RKO (cell line): ENCODE results near the gene A2M.

Experiments
- DNase-seq: peaks from one replicate; pipeline ENCODE4 v3.0.0-alpha.2; 2016; ENCODE audit warnings: low spot score

A2M gene

GRCh38 chr12:9033265-9033887 is 82.3 kb downstream of the A2M start:
- no peak for DNase-seq

DNA sequence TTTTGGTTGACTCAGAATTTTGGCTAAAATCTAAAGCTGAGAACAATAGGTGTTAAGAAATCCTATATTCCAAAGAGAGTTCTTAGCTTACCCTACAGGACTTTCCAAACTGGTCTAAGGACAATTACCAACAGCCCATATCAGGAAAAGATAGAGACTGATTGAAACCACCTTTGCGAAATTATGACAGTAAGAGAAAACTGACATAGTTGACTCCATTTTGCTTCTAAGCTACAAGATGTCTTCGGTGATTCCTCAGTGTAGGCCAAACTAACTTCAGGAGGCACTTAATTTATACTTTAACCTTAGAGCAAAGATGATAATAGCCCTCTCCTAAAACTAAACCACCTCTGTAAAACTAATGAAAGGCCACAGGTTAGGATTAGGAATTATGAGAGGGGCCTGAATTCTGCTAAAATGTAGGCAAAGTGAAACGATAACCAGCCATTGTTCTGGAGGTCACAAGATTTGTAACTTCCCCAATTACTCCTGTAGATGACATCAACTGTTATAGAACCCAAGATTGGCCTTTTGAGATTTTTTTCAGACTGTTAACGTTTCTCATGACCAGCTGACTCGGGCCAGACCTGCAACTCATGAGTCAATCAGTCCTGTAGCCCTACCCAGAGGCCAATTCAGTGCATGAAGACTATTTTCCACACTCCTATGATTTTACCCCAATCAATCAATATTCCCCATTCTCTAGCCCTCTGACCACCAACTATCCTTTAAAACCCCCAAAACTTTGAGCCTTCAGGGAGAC is 83.3 kb downstream of the A2M start:
- peak; percentile 4 for DNase-seq

- no peak for DNase-seq
Measured at GRCh38 chr12:9030776-9031175, 84.9 kb downstream of the A2M start.

GRCh38 chr12:9027161-9028059 is 88.3 kb downstream of the A2M start:
- no peak for DNase-seq

- no peak for DNase-seq
Measured at GRCh38 chr12:9024512-9024911, 91.2 kb downstream of the A2M start.

DNA sequence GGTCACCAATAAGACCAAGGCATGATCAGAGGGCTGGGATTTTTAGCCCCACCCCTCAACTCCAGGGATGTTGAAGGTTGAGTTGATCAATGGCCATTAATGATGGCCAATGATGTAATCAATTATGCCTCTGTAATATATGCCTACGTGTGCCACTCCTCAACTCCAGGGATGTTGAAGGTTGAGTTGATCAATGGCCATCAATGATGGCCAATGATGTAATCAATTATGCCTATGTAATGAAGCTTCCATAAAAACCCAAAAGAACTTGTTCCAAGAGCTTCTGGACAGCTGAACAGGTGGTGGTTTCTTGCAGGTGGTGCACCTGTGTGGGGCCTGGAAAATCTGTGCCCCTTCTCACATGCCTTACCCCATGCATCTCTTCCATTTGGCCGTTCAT is 93.1 kb downstream of the A2M start:
- DNase-seq: no peak
